CD4-positive, alpha-beta T cell (primary cell): Measurements from ENCODE around the gene RXRA. TPM values are rescaled to one million over a fixed set of nuclear protein-coding genes. Genes with fewer than 3 reads are reported as not detected.

Experiments
- ATAC-seq: fragments of 200-7000 bp; cut with Tn5 transposase; one replicate; pipeline ENCODE4 v1.10.0; 2022; ENCODE audit warnings: mild to moderate bottlenecking; ENCODE audit not compliant: poor library complexity
- CTCF ChIA-PET: fragments of 350-600 bp; sonication (Branson Sonifier 250); formaldehyde crosslinking; loops from one replicate; lab custom pipeline; 2021; ENCODE audit warnings: antibody characterized with exemption, inconsistent platforms; lab: Charles Lee
- POLR2A ChIA-PET: fragments of 350-600 bp; sonication (Branson Sonifier 250); formaldehyde crosslinking; loops from one replicate; lab custom pipeline; 2021; ENCODE audit warnings: antibody characterized with exemption, inconsistent platforms; lab: Charles Lee
- DNase-seq, 14 experiments: peaks; one replicate each; pipeline ENCODE4 v3.0.0-alpha.2; 2013 to 2020; ENCODE audit warnings: mixed read lengths in 2 of 14
- H3K27ac ChIP-seq, 2 donors: one replicate each; pipeline versions ENCODE4 v1.5.1 to v1.7.0; 2013; ENCODE audit warnings: low read length in 2 of 2, low read depth in 1 of 2, mild to moderate bottlenecking in 1 of 2
- H3K27me3 ChIP-seq, 2 experiments: 1 replicate in 1 of 2; 2 replicates in 1 of 2; pipeline versions ENCODE4 v1.6.1 to v1.7.0; 2013; ENCODE audit warnings: low read length in 2 of 2, control low read depth in 1 of 2, mild to moderate bottlenecking in 1 of 2, moderate library complexity in 1 of 2; ENCODE audit not compliant: insufficient read depth in 2 of 2, control insufficient read depth in 1 of 2
- H3K36me3 ChIP-seq: one replicate; pipeline ENCODE4 v1.6.1; 2013; ENCODE audit warnings: low read length, control low read depth; ENCODE audit not compliant: insufficient read depth
- H3K4me1 ChIP-seq: one replicate; pipeline ENCODE4 v1.6.1; 2013; ENCODE audit warnings: low read length, control low read depth; ENCODE audit not compliant: insufficient read depth
- H3K4me3 ChIP-seq: one replicate; pipeline ENCODE4 v1.5.1; 2013; ENCODE audit warnings: mild to moderate bottlenecking, low read length, moderate library complexity
- H3K9me3 ChIP-seq, 2 experiments: 1 replicate in 1 of 2; 2 replicates in 1 of 2; pipeline versions ENCODE4 v1.6.1 to v1.7.0; 2013; ENCODE audit warnings: low read length in 2 of 2, mild to moderate bottlenecking in 2 of 2, control low read depth in 1 of 2, moderate library complexity in 1 of 2; ENCODE audit not compliant: control insufficient read depth in 1 of 2, insufficient read depth in 1 of 2
- H3K27ac Mint-ChIP-seq: one replicate; pipeline ENCODE4 v1.8.0; 2020; ENCODE audit warnings: mixed read lengths
- H3K27me3 Mint-ChIP-seq: one replicate; pipeline ENCODE4 v1.8.0; 2021; ENCODE audit warnings: mixed read lengths
- H3K36me3 Mint-ChIP-seq: one replicate; pipeline ENCODE4 v1.8.0; 2021; ENCODE audit warnings: low read depth, mixed read lengths
- H3K4me1 Mint-ChIP-seq: one replicate; pipeline ENCODE4 v1.8.0; 2021; ENCODE audit warnings: low read depth, mixed read lengths
- H3K4me3 Mint-ChIP-seq: one replicate; pipeline ENCODE4 v1.8.0; 2020; ENCODE audit warnings: mild to moderate bottlenecking, mixed read lengths
- H3K9me3 Mint-ChIP-seq: one replicate; pipeline ENCODE4 v1.8.0; 2020; ENCODE audit warnings: mixed read lengths
- CTCF ChIP-seq: fragments of 200-600 bp; IDR thresholded peaks from one replicate; pipeline ENCODE4 v1.8.0; 2022; ENCODE audit warnings: antibody characterized with exemption, mild to moderate bottlenecking
- intact Hi-C, 2 experiments: fragments of 100-400 bp; cut with DNase I in 1 of 2; cut with micrococcal nuclease in 1 of 2; formaldehyde crosslinking; loops; one replicate each; pipeline versions ENCODE4 v1.15.1 to v1.9.0; 2023 to 2025; cut with DNase I, micrococcal nuclease
- total RNA-seq, 174 experiments: library from RNA in 2 of 174; stranded (reverse) in 2 of 174; gene quantifications; one replicate each; pipeline ENCODE4 v1.2.3 and lab custom pipeline; 2021 to 2026

The RXRA gene
- total RNA-seq, 2 experiments from 2014 or later = 7.3 to 8.4 TPM

- Histone ChIP-seq H3K4me3 (no peak overlapping the region), H3K27ac (no peak overlapping the region), H3K9me3 (no peaks in the 10 kb centered on the region), H3K27me3 (no peaks in the 10 kb centered on the region), H3K4me1 (peaks cover 52% of the 10 kb centered on the region), H3K36me3 (no peaks in the 10 kb centered on the region)
- H3K9me3 Mint-ChIP-seq = no peaks in the 10 kb centered on the region
- no peak overlapping the region for H3K4me3 Mint-ChIP-seq
- CTCF ChIA-PET = no interaction called here
- POLR2A ChIA-PET = no interaction called here
- H3K27me3 Mint-ChIP-seq = no peaks in the 10 kb centered on the region
- no peak for TF ChIP-seq CTCF
- H3K36me3 Mint-ChIP-seq = no peaks in the 10 kb centered on the region
- H3K4me1 Mint-ChIP-seq = peaks cover 32% of the 10 kb centered on the region
- intact Hi-C loops = no loop called here
- H3K27ac Mint-ChIP-seq = peak overlapping the region; percentile 73
- DNase-seq (no peak), ATAC-seq (no peak)
Measured at GRCh38 chr9:134388289-134388808, 62.1 kb downstream of the RXRA start.

- intact Hi-C loops = no loop called here
- H3K27ac ChIP-seq = no peak overlapping the region
- Mint-ChIP-seq H3K4me1 (peaks cover 38% of the 10 kb centered on the region), H3K9me3 (peaks cover 1% of the 10 kb centered on the region), H3K27ac (no peak overlapping the region), H3K4me3 (no peak overlapping the region), H3K36me3 (no peaks in the 10 kb centered on the region), H3K27me3 (no peaks in the 10 kb centered on the region)
- DNase-seq = no peak
- no peak overlapping the region for H3K4me3 ChIP-seq
- POLR2A ChIA-PET = no interaction called here
- no peaks in the 10 kb centered on the region for H3K27me3 ChIP-seq
- H3K36me3 ChIP-seq = no peaks in the 10 kb centered on the region
- TF ChIP-seq CTCF = no peak
- CTCF ChIA-PET = no interaction called here
- no peaks in the 10 kb centered on the region for H3K9me3 ChIP-seq
- H3K4me1 ChIP-seq = peaks cover 52% of the 10 kb centered on the region
- ATAC-seq = no peak
Measured at GRCh38 chr9:134388976-134389375, 62.7 kb downstream of the RXRA start.

GRCh38 chr9:134389642-134390041 lies 63.4 kb downstream of the RXRA start:
- H3K27ac Mint-ChIP-seq = peak overlapping the region; percentile 99
- TF ChIP-seq CTCF = no peak
- DNase-seq = no peak
- H3K9me3 Mint-ChIP-seq = peaks cover 3% of the 10 kb centered on the region
- H3K4me3 Mint-ChIP-seq = no peak overlapping the region
- ChIA-PET CTCF (no interaction called here), POLR2A (interaction anchor here (2.9 kb wide), 1 partner anchor 225 kb away, joined by 13 read pairs; the partner anchor contains the start of gene RNU6ATAC)
- Histone ChIP-seq H3K4me1 (peaks cover 52% of the 10 kb centered on the region), H3K9me3 (peaks cover 0 to 6% of the 10 kb centered on the region in 2 experiments), H3K4me3 (no peak overlapping the region), H3K36me3 (no peaks in the 10 kb centered on the region), H3K27me3 (no peaks in the 10 kb centered on the region), H3K27ac (no peak overlapping the region)
- intact Hi-C loops = loop anchor here (5.0 kb wide), 3 partner anchors 53 to 227 kb away; partner anchors contain the start of genes RNU6ATAC (in 1 of the 2) and RXRA (in 1 of the 2)
- H3K27me3 Mint-ChIP-seq = no peaks in the 10 kb centered on the region
- peaks cover 38% of the 10 kb centered on the region for H3K4me1 Mint-ChIP-seq
- no peaks in the 10 kb centered on the region for H3K36me3 Mint-ChIP-seq
- ATAC-seq = no peak
